Activated naive CD4-positive, alpha-beta T cell treated with anti-CD3 and anti-CD28 coated beads, Interleukin-2, amount 50 U/mL, for 72 hours (primary cell): ENCODE data around the gene OR2T4. TPM values are rescaled to one million over a fixed set of nuclear protein-coding genes. Genes with fewer than 3 reads are reported as not detected.

Source experiments
- total RNA-seq, 2 donors: library from RNA; stranded (reverse); gene quantifications; one replicate each; pipeline ENCODE4 v1.2.3, GENCODE V29; 2022

OR2T4 gene
- total RNA-seq, 2 donors from 2014 or later = not detected

Other genes starting within 250 kb of the OR2T4 start
- gene OR2M5, start 216.5 kb upstream of the OR2T4 start, total RNA-seq = not detected
- not detected for gene OR2M2, start 186.8 kb upstream of the OR2T4 start, total RNA-seq
- gene OR2M3, start 164.4 kb upstream of the OR2T4 start, total RNA-seq = not detected
- gene OR2M4, start 130.2 kb upstream of the OR2T4 start, total RNA-seq = not detected
- gene OR2T33, start 83.7 kb upstream of the OR2T4 start, total RNA-seq = not detected
- gene OR2T12, start 58.2 kb upstream of the OR2T4 start, total RNA-seq = not detected
- not detected for gene OR2M7, start 37.1 kb upstream of the OR2T4 start, total RNA-seq
- gene OR14C36, start 12.9 kb upstream of the OR2T4 start, total RNA-seq = not detected
- not detected for gene OR2T6, start 14.1 kb downstream of the OR2T4 start, total RNA-seq
- gene OR2T1, start 41.4 kb downstream of the OR2T4 start, total RNA-seq = not detected
- not detected for gene OR2T2, start 84.0 kb downstream of the OR2T4 start, total RNA-seq
- gene OR2T3, start 111.7 kb downstream of the OR2T4 start, total RNA-seq = not detected
- not detected for gene OR2T5, start 126.9 kb downstream of the OR2T4 start, total RNA-seq
- gene OR2G6, start 146.4 kb downstream of the OR2T4 start, total RNA-seq = not detected
- gene OR2T29, start 201.1 kb downstream of the OR2T4 start, total RNA-seq = not detected
- gene OR2T34, start 213.1 kb downstream of the OR2T4 start, total RNA-seq = not detected
- gene OR2T10, start 236.0 kb downstream of the OR2T4 start, total RNA-seq = not detected